ENCODE measurements around the gene ACTL10.

The ACTL10 gene

GRCh38 chr20:33655164-33655563 is 11.6 kb upstream of the ACTL10 start:
- TF ChIP-seq MYC (IDR thresholded peaks at IDR 0.05; ENCODE audit: low read depth, low read length) (no peak), POLR2A (IDR thresholded peaks at IDR 0.05; ENCODE audit: extremely low read depth, insufficient read length) (no peak), MAX (IDR thresholded peaks at IDR 0.05; ENCODE audit: low read depth, low read length) (no peak), CTCF (IDR thresholded peaks at IDR 0.05; ENCODE audit: low read depth, low read length) (no peak)
- no peak overlapping the region for H3K4me3 ChIP-seq (ENCODE audit: low read depth, low read length)
- no peak for DNase-seq (ENCODE audit: low read depth)

- DNase-seq (ENCODE audit: low read depth), result no peak
- no peak for TF ChIP-seq MAX (IDR thresholded peaks at IDR 0.05; ENCODE audit: low read depth, low read length)
- TF ChIP-seq POLR2A (IDR thresholded peaks at IDR 0.05; ENCODE audit: extremely low read depth, insufficient read length), result no peak
- no peak overlapping the region for H3K4me3 ChIP-seq (ENCODE audit: low read depth, low read length)
These were observed 10.5 kb upstream of the ACTL10 start for GRCh38 chr20:33656010-33656782.

- TF ChIP-seq MAX (IDR thresholded peaks at IDR 0.05; ENCODE audit: low read depth, low read length) (no peak), POLR2A (IDR thresholded peaks at IDR 0.05; ENCODE audit: extremely low read depth, insufficient read length) (no peak), CTCF (IDR thresholded peaks at IDR 0.05; ENCODE audit: low read depth, low read length) (no peak), MYC (IDR thresholded peaks at IDR 0.05; ENCODE audit: low read depth, low read length) (no peak)
- no peak for DNase-seq (ENCODE audit: low read depth)
These were observed 9.7 kb upstream of the ACTL10 start for GRCh38 chr20:33656783-33657703.

GRCh38 chr20:33657704-33658095 is 9.0 kb upstream of the ACTL10 start:
- TF ChIP-seq MAX (IDR thresholded peaks at IDR 0.05; ENCODE audit: low read depth, low read length) (no peak), MYC (IDR thresholded peaks at IDR 0.05; ENCODE audit: low read depth, low read length) (no peak), CTCF (IDR thresholded peaks at IDR 0.05; ENCODE audit: low read depth, low read length) (no peak), POLR2A (IDR thresholded peaks at IDR 0.05; ENCODE audit: extremely low read depth, insufficient read length) (no peak)
- H3K4me3 ChIP-seq (ENCODE audit: low read depth, low read length), result no peak overlapping the region
- DNase-seq (ENCODE audit: low read depth), result no peak

More at GRCh38 chr20:33656783-33657703, 9.7 kb upstream of the ACTL10 start:
- no peak overlapping the region for H3K4me3 ChIP-seq (ENCODE audit: low read depth, low read length)

GRCh38 chr20:33658510-33658909 is 8.2 kb upstream of the ACTL10 start:
- H3K4me3 ChIP-seq (ENCODE audit: low read depth, low read length), result no peak overlapping the region
- no peak for DNase-seq (ENCODE audit: low read depth)
- TF ChIP-seq CTCF (IDR thresholded peaks at IDR 0.05; ENCODE audit: low read depth, low read length) (no peak), MYC (IDR thresholded peaks at IDR 0.05; ENCODE audit: low read depth, low read length) (no peak), MAX (IDR thresholded peaks at IDR 0.05; ENCODE audit: low read depth, low read length) (no peak), POLR2A (IDR thresholded peaks at IDR 0.05; ENCODE audit: extremely low read depth, insufficient read length) (no peak)

GRCh38 chr20:33658929-33659328 is 7.8 kb upstream of the ACTL10 start:
- DNase-seq (ENCODE audit: low read depth), result no peak
- TF ChIP-seq MAX (IDR thresholded peaks at IDR 0.05; ENCODE audit: low read depth, low read length) (no peak), POLR2A (IDR thresholded peaks at IDR 0.05; ENCODE audit: extremely low read depth, insufficient read length) (no peak), CTCF (IDR thresholded peaks at IDR 0.05; ENCODE audit: low read depth, low read length) (no peak), MYC (IDR thresholded peaks at IDR 0.05; ENCODE audit: low read depth, low read length) (no peak)
- no peak overlapping the region for H3K4me3 ChIP-seq (ENCODE audit: low read depth, low read length)

Measured in NB4 (cell line).